ENCODE data around the gene CLMN.

DNA sequence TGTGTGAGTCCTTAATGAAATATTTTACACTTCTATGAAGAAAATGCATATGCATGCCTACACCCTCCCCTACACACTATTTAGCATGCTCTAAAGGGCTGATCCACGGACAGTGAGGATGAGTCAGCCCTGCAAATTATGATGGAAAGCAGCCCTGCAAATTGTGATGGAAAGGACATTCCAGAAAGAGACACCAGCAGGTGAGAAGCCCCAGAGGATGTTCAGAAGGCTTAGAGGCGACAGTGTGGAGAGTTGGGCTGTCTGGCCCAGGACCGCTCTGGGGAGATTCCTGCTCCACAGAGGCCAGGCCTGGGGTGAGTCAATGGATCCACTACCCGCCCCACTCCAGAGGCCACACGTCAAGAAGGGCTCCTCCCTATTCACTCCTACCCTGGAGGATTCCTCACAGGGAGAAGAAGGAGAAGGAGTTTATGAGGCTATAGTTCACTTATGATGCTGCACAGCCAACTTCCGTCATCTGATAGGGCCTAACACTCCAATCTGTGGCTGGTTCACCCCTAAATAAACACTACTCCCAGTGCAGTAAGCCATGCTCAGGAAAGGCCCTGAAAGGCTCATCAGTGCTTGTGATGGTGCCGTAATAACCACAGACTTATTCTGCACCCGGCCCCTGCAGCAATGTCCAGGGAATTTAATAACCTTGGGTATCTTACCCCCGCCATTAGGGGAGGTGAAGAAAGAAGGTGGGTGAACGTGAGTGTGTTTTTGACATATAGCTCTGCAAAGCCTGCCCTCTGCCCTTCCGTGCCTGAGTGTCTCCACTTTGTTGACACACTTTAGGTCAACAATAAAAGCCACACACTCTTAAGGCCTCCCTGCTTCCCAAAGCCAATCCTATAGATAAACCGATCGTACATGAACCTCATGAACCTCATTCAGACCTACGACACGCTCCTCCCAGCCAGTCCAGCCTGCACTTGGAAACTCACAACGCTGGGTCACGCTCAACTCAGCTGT is 46.4 kb downstream of the CLMN start:
- no peak for TF ChIP-seq EP300 (IDR thresholded peaks at IDR 0.05)
- TF ChIP-seq, protein P1, sequence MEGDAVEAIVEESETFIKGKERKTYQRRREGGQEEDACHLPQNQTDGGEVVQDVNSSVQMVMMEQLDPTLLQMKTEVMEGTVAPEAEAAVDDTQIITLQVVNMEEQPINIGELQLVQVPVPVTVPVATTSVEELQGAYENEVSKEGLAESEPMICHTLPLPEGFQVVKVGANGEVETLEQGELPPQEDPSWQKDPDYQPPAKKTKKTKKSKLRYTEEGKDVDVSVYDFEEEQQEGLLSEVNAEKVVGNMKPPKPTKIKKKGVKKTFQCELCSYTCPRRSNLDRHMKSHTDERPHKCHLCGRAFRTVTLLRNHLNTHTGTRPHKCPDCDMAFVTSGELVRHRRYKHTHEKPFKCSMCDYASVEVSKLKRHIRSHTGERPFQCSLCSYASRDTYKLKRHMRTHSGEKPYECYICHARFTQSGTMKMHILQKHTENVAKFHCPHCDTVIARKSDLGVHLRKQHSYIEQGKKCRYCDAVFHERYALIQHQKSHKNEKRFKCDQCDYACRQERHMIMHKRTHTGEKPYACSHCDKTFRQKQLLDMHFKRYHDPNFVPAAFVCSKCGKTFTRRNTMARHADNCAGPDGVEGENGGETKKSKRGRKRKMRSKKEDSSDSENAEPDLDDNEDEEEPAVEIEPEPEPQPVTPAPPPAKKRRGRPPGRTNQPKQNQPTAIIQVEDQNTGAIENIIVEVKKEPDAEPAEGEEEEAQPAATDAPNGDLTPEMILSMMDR (IDR thresholded peaks at IDR 0.05), result no peak

Data from gastroesophageal sphincter (tissue), 3 donors.